Embryonic facial prominence (tissue), 1 donor: ENCODE results near the gene FBXO33.

Experiments
- DNase-seq: peaks from one replicate; pipeline ENCODE4 v3.0.0-alpha.2; 2016; ENCODE audit errors: extremely low spot score

FBXO33 gene

DNA sequence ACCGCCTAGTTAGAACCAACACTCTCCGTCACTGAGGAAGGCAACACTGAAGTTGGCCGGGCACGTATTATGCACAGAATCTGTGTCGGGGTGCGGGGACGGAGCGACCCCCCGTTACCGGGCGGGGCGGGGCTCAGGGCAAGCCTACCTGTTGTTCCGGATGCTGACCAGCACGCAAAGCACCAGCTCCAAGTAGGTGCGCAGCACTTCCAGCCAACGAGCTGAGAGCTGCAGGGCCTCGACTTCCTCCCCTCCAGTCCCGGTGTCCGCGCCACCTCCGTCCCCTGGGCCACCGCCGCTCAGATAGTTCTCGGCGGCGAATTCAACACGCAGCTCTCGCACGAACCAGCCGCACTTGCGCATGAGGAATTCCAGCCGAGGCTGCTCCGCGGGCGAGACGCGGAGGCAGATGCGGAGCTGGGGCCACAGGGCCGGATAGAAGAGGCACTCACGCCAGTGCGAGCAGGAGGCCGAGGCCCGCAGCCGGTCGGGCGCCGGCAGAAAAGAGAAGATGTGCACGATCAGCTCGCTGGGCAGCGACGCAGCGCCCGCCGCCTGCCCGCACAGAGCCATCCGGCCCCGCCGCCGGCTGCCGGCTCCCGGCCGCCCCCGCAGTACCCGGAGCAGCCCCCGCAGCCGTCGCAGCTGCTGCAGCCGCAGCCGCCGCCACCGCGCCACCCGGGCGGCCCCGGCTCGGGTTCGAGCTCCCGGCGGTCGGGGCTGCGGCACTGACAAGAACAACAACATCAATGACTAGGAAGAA is 636 bp downstream of the FBXO33 start:
- DNase-seq = no peak

DNA sequence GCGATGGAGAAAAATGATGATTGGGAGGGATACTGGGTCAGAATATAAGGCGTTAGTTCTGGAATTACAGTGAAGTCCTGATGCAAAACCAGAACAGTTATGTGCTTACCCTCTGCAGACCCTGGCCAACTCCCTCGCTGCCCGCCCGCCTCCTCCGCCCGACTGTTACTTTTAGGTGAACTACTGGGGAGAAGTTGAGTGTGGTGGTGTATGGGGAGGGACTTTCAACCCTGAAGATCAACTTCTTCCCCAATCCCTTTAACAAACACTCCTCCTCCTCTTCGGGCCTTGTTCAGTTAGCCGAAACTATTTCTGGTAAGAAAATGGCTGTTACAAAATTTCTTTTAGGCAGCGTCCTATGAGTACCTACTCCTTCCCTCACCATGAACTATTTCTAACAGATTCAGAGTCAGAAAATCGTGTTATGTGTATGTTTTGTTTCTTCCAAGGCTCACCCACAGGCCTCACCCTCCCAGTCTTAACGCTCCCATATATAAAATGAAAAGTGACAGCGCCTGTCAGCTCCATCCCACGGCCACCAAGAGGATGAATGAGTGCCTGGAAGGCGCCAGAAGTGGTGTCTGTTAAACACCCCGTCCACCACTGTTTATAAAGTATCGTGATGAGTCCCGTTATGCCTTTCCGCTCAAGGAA is 1.3 kb downstream of the FBXO33 start:
- DNase-seq = no peak

DNA sequence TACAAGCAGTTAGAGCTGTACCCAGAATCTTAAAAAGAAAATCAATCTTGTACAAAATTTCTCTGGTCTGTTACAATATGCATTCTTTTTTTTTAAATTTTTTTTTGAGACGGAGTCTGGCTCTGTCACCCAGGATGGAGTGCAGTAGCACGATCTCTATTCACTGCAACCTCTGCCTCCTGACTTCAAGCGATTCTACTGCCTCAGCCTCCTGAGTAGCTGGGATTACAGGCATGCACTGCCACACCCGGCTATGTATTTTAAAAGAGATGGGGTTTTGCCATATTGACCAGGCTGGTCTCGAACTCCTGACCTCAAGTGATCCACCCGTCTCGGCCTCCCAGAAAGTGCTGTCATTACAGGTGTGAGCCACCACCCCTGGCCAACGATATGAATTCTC is 4.1 kb downstream of the FBXO33 start:
- no peak for DNase-seq

DNA sequence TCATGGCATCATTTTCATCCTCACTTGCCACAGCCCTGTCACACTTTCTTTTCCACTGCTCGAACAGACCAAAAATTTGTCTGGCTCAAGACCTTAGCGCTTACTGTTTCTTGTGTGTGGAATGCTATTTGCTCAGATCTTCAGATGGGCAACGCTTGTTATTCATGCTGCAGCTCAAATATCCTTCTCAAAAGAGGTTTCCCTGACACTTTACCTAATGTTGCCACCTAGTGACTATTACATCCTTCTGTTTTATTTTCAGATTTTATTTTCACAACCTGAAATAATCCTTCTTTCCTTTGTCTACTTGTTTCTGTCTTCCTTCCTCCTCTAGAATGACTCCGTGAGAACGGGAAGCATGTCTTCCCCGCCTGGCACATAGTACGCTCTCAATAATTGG is 5.6 kb downstream of the FBXO33 start:
- no peak for DNase-seq

DNA sequence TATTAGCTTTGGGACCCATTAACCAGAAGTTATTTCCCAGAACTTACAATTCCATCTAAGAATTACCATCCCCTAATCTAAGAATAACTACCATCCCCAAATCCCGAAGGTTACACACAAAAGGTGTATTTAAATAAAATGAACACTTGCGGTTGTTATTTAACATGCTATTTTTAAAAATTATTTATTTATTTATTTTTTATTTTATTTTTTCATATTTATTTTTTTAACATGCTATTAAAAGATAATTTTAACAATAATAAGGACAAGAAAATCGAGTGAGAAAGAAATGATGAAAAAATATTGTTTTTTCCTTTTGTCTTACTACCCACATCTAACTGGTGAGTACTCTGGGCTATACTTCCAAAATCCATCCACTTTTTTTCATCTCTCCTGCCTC is 6.3 kb downstream of the FBXO33 start:
- no peak for DNase-seq

DNA sequence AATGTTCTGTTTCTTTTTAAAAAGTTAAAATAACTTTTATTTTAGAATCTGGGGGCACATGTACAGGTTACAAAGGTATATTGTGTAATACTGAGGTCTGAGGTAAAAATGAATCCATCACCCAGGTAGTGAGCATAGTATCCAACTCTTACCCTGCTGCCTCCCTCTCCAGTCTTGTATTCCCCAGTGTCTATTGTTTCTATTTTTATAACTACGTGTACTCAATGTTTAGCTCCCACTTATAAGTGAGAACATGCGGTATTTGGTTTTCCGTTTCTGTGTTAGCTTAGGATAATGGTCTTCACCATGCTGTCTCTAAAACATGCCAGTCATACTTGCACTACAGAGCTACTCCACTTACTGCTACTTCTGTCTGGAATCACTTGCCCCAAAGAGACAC is 8.4 kb downstream of the FBXO33 start:
- no peak for DNase-seq

DNA sequence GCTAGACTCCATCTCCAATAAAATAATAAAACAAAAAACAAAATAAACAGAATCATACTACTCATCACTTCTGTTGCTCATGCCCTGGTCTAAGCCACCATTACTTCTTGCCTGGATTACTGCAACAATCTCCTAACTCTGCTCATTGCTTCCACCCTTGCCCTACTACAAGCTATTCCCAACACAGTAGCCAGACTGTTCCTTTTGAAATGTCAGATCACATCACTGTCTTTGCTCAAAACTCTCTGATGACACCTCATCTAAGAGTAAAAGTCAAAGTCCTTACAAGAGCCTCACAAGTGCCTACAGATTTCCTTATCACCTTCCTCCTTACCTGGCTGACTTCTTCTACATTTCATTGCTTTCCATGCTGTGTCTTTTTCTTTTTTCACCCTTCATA is 10.0 kb downstream of the FBXO33 start:
- no peak for DNase-seq

DNA sequence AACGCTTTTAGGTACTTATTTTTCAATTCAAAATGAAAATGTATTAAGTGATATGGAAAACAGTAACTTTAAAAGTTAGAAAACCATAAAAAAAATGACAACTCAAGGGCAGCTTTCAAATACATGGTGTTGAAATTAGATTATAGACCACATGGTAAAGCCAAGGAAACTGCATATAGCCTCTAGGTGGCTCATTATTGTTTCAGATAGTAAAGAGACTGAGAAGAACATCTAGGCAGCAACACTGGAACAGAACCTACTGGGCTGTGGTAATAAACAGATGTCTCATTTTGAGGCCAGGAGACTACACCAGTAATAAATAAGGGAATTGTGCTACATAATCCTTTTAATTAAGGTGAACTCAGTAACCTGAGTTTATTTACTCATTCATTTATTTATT is 13.0 kb downstream of the FBXO33 start:
- DNase-seq = no peak

DNA sequence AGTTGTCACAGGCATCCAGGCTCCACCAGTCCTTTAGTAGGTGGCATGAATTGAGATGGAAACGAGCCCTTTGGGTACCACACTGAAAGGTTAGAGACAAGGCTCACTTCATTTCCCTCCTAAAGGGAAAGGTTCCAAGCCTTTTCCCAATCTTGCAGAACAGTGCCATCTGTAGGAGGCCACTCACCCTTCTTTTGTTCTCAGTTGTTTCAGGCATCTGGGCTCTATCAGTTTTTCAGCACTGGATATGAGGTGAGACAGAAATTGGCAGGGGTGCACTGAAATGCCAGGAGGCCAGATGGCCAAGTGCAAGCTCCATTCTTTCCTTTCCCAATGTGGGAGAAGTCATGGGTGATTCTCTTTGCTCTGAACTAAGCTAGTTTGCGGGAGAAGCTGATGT is 15.2 kb downstream of the FBXO33 start:
- no peak for DNase-seq

DNA sequence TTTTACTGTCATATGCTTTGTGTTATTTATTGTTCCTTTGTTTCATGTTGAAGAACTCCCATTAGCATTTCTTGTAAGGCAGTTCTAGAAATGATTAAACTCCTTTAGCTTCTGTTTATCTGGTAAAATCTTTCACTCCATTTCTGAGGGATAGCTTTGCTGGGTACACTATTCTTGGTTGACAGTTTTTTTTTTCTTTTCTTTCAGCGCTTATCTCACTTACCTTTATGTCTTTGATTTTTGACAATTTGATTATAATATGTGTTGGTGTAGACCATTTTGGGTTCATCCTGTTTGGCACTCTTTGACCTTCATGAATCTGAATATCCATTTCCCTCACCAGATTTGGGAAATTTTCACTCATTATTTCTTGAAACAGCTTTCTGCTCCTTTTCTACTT is 16.2 kb downstream of the FBXO33 start:
- no peak for DNase-seq

DNA sequence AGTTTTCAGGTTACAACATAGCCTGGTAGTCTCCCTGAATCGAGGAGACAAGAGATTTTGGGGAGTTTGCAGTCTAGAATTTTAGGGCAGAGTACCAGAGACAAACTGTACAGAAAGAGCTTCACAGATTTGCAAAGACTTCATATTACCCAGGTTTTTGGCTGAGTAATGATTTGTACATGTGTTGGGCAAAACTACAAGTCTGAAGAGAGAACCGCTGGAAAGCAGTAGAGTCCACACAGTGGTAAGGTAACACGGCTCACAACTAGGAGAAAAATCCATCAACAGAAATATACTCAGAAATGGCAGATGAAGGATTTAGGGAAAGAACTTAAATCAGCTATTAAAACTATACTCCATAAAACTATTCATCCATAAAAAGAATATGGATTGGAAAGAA is 25.7 kb downstream of the FBXO33 start:
- DNase-seq = no peak

DNA sequence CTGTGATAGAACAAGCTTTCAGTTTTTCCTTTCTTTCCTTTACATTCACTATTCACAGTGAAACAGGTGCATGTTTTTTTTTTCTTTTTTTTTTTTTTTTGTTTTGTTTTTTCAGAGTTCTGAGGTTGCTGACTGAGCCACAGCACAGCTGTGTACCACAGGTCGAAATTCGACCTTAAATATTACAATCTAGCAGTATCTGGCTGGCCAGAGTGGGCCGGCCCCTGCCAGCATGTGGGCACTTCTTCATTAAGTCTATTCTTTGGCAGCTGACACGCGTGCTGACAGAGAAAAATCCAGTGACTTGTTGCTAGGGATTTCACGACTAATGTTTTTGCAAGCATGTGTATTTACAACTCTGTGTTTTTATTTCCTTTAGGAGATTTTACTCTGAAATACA is 33.9 kb downstream of the FBXO33 start:
- DNase-seq = no peak

DNA sequence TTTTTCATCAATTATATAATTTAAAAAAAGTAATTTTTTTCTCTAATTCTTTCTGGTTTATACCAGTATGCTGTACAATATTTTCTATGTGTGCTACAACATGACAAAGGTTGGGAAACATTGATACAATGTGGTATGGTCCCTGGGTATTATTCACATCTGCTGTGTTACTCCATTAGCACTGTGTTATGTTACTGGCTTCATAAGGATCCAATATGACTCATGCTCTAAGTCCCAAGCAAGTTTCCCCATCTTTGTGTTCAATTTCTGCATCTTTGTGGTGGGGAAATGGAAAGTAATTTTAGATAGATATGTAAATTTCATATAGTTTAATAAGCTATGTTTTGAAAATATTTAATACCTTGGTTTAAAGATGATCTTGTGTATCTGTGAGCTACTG is 35.8 kb downstream of the FBXO33 start:
- no peak for DNase-seq

DNA sequence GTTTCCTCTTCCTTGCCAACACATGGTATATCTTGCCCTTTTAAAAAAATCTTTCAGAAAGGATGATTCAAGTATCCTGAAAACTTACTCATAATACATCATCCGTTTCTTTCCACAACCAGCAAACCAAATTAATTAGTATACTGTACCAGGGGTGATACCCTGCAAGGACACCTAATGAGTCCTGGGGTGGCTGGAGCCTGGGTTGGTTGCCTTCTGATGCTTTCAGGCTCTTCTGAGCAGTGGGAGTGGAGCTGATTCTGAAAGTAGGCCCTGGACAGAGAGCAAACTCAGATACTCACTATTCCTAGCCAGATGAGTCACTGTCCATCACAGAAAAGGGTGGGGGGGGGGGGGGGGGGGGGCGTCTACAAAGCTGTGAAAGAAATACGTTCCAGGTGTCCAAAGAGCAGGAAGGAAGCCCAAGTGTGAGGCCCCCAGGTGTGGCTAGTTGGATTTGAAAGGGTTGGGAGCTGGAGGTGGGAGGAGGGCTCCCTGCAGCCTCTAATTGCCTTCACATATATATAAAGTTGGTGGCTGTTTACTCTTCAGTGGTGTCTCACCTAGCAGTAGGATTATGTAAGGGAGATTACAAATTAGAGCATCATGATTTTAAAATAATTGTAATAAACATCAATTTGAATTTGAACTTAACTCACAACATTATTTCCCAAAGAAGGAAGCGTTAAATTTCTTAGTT is 36.5 kb downstream of the FBXO33 start:
- no peak for DNase-seq

DNA sequence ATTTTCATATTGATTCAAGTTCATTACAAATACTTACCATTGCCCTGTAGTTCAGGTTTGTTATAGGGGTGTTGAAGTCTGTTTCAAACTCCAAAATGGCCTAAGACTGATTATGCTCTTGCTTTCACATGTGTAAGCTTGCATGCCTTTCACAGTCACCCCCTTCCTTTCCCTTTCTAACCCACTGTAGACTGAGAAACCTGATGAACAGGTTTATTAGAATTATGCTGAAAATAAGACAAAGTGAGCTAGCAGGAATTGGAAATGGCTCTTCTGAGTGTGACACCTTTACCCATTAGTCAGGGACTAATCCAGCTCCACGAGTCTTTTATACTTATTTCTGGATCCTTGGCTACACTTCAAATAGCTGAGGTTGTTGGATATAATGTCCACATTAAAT is 38.9 kb downstream of the FBXO33 start:
- no peak for DNase-seq

DNA sequence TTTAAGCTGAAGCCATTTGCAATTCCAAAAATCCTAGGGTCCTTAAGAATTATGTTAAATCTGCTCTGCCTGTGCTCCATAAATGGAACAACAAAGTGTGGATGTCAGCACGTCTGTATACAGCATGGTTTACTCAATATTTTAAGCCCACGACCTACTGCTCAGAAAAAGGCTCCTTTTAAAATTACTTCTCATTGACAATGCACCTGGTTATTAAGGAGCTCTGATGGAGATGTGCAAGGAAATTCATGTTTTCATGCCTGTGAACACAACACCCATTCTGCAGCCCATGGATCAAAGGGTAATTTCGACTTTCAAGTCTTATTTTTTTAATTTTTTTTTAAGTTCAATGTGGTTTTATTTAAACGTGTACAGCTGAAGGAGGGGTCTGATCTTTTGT is 48.1 kb downstream of the FBXO33 start:
- no peak for DNase-seq

DNA sequence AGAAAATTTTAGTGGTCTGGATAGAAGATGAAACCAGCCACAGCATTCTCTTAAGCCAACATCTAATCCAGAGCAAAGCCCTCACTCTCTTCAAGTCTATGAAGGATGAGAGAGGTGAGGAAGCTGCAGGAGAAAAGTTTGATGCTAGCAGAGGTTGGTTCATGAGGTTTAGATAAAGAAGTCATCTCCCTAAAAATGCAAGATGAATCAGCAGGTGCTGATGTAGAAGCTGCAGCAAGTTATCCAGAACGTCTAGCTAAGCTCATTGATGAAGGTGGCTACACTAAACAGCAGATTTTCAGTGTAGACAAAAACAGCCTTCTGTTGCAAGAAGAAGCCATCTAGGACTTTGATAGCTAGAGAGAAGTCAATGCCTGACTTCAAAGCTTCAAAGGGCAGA is 48.5 kb downstream of the FBXO33 start:
- DNase-seq = no peak

DNA sequence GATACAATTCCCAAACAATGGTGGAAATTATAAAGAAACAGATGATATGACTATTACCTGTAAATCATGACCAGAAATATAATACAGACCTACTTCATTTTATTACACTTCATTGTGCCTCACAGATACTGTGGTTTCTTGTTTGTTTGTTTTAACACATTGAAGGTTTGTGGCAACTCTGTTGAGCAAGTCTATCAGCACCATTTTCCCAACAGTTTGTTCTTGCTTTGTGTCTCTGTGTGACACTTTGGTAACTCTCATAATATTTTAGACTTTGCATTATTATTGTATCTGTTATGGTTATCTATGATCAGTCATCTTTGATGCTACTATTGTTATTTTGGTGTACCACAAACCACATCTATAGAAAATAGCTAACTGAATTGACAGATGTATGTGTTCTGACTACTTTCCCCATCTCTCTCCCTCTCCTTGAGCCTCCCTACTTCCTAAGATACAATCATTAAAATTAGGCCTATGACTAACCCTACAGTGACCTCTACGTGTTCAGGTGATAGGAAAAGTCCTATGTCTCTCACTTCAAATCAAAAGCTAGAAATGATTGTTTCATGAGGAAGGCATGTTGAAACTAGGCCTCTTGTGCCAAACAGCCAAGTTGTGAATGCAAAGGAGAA is 49.1 kb downstream of the FBXO33 start:
- no peak for DNase-seq

DNA sequence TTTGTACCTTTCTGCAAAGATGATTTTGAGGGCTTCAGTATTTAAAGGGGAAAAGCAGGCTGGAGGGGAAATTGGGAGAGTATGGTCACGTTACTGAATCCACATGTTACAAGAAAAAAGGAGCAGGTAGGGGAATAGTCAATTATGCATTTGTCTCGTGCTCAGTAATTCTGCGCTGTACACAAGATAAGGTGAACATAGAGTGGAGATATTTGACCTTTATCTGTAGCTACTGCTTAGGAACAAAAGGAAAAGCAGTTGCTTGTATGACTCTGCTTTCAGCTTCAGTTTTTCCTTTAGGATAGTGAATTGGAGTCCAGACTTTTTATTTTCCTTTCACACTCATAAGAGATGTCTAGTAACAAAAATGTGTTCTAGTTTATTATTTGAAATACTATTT is 49.8 kb downstream of the FBXO33 start:
- DNase-seq = no peak

DNA sequence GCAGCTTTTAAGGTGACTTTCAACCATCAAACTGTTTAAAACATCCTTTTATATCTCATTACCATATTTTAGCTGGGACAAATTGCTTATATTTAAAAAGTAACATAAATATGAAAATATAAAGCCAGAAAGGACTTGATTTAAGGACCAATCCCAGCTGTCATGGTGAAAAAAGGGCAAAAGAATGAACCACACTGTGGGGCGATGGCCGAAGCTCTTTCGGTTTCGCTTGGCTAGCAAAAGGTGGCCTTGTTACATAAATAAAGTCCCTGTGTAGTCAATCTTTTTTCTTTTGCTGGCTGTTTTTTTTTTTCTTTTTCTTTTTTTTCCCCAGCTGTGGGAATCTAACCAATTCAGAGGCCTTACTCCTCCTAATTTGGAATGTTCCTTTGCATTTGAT is 50.9 kb downstream of the FBXO33 start:
- no peak for DNase-seq

DNA sequence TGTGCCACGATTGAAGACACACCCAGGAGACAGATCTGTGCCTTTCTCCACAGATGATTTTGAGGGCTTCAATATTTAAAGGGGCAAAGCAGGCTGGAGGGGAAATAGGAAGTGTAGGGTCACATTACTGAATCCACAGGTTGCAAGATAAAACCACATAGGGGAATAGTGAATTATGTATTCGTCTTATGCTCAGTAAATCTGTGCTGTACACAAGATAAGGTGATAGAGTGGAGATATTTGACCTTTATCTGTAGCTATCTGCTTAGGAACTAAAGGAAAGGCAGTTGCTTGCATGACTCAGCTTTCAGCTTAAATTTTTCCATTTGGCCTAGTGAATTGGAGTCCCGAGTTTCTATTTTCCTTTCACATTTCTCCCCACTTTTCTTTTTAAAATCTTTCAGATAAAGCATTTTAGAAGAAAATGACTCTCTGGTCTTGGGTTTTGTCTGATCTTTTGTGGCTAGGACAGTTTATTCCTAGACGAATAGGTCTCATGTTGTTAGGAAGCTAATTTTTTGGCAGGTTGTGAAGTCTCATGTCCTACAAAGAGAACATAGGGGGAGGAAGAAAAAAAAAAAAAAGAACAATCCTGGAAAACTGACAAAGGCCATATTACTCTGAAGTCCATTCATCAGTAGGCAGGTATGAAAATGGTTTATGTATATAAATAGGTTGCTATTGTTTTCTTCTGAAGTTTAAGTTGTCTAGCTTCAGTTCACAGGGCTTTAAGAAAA is 55.4 kb downstream of the FBXO33 start:
- DNase-seq = no peak

DNA sequence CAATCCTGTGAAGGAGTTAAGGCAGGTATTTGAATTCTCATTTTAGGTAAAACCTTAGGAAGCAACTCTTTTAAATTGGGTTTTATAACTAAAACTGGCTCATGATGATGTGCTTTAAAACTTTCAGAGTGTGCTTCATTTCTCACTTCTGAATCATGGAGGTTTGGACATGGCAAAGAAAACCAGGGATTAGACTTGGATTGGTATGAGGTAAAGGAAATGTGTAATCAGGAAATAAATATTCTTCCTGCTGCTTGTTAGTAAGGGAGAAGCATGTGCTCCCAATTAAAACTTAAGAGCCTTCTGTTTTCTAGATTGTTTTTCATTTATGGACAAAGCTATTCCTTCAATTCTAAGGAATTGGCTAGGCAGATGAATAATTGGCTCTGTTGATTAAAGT is 57.4 kb downstream of the FBXO33 start:
- DNase-seq = no peak
